ENCODE measurements around the gene PCGF3.

DNA sequence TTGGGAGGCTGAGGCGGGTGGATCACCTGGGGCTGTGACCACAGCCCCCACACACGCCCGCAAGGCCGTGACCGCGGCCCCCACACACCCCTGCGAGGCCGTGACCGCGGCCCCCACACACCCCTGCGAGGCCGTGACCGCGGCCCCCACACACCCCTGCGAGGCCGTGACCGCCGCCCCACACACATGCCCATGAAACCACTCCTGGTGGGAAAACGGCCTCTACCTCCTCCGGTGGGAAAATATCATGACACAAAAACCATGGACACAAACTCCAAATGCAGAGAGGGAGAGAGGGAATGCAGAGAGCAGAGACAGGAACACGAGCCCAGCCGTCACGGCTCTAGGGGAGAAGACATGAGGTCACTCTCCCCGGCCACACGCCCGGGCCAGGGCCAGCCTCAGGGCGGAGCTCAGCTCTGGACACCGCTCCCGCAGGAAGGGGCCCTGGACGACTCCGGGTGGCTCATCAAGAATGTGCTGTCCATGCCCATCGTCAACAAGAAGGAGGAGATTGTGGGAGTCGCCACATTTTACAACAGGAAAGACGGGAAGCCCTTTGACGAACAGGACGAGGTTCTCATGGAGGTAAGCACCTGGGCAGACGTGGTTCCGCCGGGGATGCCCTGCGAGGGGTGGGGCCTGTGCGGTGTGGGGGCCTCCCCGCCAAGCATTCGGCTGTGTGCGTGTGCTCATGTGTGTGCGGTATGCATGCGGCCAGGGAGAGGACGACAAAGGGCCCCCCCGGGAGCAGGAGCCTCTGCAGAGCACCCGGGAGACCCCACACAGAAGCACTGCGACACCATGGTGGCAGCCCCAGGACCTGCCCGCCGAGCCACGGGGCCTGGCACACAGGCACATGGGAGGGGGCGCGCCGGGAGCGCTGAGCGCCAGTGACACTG, 48.9 kb upstream of the PCGF3 start:
- TF ChIP-seq, protein P1, sequence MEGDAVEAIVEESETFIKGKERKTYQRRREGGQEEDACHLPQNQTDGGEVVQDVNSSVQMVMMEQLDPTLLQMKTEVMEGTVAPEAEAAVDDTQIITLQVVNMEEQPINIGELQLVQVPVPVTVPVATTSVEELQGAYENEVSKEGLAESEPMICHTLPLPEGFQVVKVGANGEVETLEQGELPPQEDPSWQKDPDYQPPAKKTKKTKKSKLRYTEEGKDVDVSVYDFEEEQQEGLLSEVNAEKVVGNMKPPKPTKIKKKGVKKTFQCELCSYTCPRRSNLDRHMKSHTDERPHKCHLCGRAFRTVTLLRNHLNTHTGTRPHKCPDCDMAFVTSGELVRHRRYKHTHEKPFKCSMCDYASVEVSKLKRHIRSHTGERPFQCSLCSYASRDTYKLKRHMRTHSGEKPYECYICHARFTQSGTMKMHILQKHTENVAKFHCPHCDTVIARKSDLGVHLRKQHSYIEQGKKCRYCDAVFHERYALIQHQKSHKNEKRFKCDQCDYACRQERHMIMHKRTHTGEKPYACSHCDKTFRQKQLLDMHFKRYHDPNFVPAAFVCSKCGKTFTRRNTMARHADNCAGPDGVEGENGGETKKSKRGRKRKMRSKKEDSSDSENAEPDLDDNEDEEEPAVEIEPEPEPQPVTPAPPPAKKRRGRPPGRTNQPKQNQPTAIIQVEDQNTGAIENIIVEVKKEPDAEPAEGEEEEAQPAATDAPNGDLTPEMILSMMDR (IDR thresholded peaks at IDR 0.05), result no peak
- no peak for TF ChIP-seq POLR2A (IDR thresholded peaks at IDR 0.05)

All from uterus (tissue), 2 donors.